NCI-H2029 (cell line): Measurements from ENCODE around the gene TECR.
A peak's percentile ranks its signal among the peaks of the same experiment; 100 is the strongest.

Experiments
- DNase-seq: peaks from one replicate; lab custom pipeline; 2025; lab: John Stamatoyannopoulos, UW

The TECR gene

DNA sequence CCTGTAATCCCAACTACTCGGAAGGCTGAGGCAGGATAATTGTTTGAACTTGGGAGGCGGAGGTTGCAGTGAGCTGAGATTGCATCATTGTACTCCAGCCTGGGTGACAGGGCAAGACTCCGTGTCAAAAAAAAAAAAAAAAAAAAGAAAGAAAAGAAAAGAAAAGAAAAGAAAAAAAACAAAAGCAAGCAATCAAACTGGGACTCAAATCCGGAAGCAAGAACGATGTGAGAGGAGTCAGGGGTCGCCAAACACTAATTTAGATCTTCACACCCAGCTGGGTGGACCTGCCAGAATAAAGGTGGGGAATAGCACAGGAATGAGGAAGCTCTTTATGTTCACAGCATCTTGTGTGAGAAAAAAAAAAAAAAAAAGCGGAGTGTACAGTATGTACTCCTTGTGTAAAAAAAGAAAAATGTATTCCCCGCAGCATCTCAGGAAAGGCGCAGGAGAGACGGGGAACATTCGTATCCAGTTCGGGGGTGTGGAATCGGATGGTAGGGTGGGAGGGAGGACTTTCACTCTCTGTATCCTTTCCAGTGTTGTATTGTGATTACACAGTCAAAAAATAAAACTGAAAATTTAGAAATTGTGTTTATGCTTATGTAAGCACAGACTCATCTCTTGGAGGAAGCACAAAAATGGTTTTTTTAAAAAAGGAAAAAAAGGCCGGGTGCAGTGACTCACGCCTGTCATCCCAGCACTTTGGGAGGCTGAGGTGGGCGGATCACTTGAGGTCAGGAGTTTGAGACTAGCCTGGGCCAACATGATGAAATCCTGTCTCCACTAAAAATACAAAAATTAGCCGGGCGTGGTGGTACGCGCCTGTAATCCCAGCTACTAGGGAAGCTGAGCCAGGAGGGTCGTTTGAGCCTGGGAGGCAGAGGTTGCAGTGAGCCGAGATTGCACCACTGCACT lies 18.8 kb upstream of the TECR start:
- DNase-seq: no peak

DNA sequence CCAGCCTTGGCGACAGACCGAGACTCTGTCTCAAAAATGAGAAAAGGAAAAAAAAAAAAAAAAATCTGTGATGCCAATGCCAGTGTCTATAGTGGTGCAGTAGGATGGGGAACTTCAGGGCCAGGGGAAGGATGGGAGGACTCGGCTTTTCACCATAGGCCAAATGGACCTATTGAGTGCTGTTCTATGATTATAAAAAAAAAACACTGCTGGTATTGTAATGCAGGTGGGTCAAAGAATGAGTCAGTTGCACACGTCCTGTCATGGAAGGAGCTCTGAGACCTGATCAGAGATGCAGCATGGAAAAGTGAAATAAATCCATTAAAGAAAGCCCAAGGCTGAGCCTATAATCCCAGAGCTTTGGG lies 18.2 kb upstream of the TECR start:
- DNase-seq: no peak

DNA sequence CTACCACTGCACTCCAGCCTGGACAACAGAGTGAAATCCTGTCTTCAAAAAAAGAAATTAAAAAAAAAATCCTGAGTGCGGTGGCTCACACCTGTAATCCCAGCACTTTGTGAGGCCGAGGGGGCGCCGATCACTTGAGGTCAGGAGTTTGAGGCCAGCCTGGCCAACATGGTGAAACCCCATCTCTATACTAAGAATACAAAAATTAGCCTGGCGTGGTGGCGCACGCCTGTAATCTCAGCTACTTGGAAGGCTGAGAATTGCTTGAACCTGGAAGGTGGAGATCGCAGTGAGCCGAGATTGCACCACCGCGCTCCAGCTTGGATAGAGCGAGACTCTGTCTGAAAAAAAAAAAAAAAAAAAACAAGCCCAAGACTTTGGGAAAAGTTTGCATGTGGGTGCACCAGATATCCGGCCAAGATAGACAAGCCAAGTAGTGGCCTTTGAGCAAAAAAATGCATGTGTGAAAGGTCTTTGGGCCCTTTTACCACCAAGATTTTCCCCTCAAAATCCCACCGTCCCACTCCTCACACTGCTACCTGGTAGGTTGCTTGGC lies 16.9 kb upstream of the TECR start:
- DNase-seq: no peak

DNA sequence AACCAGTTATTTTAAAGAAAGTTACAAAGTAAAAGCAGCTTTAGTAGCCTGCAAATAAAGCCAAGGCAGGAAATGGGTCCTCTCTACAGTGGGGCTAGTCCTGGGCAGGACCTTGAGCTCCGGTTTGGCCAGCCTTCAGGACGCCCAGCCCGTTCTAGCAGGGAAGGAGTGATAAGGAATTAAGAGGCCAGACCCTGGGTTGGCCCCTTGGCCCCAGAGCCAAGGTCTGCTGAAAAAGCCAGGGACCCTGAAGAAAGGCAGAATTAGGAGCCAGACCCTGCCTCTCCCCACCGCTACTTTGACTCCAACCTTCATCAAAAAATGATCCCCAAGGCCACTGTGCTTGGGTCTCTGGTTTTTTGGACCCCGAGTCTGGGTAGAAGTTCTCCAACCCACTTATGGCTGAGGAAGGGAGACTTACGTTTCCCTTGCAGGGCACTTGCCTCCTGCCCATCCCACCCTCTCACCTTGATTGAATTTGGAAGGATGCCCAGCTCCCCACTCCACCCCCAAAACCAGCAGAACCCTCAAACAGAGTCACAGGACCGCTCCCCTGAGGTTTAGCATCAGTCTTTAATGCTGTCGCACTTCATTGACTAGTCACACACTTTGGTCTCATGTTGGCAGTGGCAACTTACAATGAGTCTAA lies 15.1 kb upstream of the TECR start:
- DNase-seq: no peak

DNA sequence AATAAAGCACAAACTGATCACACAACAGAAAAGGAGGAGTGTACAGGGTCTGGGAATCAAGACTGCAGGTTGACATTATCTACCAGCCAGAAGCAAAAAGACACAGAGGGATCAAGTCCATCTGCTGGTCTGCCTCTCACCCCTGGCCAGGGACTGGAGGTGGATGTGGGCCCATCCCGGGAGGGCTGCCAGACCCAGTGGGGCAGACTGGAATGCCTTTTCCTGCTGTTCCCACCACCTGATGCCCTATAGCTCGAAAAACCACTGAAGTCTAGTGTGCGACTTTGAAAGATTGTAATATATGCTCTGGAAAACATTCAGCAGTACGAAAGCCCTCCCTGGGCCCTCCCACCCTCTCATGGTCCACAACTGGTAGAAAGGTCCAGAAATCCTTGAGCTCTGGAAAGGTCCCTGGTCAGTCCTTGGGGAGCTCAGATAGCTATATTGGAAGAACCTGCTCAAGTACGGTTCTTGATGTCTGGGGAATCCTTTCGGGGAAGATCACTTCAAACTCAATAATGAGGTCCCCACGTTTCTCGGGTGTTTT lies 13.8 kb upstream of the TECR start:
- DNase-seq: no peak

DNA sequence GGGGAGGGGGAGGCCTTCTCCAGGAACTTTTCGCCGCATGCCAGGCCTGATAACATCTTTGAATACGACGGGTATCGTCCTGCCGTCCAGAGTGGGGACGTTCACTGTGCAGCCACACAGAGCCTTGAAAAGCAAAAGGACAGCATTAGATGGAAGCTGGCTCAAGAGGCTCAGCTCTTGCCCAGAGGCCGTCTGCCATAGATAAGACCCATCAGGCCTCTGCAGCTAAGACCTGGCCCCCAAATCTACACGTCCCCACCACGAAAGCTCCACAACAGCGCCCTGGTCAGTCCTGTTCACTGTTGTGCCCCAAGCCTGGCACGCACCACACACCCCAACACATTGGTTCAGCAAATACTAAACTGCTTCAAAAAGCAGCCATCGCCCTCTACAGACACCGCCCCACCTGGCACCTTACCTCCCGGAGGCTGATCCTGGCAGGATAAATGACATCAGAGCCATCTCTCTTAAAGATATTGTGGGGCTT lies 13.3 kb upstream of the TECR start:
- DNase-seq: no peak

DNA sequence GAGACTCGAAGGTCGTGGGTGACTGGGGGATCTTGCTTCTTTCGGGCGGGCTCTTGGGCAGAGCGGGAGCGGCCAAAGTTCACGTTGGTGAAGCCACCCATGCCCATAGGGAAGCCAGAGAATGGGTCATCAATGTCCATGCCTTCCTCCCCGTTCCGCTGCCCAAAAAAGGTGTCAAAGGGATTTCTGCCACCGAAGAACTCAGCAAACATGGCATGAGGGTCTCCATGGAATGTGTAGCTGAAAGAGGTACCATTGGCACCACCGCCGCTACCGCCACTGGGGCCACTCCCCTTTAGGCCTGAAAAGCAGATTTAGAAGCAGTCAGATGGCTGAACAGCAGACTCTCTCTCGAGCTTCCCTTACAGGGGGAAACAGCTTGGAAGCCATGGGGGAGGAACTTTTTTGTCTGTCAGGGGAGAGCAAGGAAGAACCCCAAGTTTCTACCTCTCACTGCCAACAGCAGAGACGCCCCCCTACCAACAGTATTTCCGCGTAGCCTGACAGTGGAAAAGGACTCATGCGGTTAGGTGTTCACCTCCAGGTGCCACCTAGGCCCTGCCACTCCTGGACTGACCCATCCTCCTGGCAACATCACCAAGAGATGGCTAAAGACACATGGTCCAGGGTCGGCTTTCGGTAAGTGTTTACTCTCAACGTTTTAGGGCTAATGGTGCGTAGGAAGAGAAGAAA lies 12.5 kb upstream of the TECR start:
- DNase-seq: no peak

DNA sequence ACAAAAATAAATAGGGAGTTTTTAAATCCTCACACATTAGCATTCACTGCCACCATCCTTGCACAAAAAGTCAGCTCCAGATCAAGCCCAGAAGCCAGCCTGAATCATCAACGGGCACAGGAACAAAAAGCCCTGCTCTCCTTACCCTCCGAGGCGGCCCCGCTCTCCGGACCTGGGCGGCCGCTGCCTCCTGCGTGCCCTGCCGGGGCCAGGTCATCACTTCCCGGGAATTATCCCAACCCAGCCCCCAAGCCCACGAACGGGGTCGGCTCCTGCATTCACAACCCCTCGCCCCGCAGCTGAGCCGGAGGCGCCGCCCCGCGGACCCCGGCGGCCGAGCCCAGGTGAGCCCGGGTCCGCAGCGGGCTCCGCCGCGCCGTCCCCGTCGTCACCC lies 12.0 kb upstream of the TECR start:
- DNase-seq: no peak

DNA sequence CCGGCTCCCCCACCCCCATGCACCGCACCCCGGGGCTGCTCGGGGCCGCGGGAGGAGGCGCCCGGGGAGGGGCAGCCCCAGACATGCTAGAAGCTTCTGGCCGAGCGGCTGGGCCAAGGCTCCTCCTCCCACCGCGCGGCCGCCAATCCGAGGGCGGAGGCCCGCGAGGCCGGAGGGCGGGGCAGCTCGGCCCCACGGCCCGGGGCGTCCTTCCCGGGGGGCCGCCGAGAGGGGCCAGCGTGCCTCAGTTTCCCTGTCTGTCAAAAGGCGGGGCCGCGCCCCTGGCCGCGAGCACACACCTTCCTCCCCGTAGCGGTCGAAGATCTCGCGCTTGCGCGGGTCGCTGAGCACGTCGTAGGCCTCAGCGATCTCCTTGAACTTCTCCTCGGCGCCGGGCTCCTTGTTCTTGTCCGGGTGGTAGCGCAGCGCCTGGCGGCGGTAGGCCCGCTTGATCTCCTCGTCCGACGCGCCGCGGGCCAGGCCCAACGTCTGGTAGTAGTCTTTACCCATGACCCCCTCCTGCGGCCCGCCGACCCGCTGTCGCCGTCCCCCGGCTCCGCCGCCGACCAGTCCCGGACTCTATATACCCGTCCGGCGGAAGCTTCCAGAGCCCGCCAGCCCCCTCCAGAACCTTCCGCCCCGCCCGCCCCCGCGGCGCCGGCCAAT lies 11.4 kb upstream of the TECR start, which contains the start of gene DNAJB1:
TSS of gene DNAJB1 (minus strand) at position 558 of the 666 bp plus-strand sequence. CDS start at position 510, 48 bp downstream.
- peak; percentile 43 for DNase-seq

DNA sequence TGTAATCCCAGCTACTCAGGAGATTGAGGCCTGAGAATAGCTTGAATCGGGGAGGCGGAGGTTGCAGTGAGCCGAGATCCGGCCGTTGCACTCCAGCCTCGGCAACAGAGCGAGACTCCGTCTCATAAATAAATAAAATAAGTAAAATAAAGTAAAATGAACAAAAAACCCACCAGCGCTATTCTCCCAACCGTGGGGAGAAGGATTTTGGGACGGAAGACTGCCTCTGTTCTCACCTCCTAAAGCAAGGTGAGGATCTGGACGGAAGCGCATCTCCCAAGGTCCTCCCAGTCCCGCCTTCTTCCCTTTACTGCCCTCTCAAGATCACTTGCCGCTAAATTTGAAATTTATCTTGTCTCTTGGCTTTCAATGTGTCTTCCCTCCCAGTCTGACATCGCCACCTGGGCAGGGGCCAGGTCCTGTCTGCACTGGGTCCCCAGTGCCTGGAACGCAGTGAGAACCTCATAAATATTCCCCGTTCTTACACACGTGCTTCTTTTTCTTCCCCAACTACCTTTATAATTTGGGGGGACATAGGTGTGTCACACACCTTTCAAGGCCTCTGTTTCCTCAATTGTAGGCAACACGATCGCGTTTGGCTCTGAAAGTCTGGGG lies 10.0 kb upstream of the TECR start:
- DNase-seq: no peak

DNA sequence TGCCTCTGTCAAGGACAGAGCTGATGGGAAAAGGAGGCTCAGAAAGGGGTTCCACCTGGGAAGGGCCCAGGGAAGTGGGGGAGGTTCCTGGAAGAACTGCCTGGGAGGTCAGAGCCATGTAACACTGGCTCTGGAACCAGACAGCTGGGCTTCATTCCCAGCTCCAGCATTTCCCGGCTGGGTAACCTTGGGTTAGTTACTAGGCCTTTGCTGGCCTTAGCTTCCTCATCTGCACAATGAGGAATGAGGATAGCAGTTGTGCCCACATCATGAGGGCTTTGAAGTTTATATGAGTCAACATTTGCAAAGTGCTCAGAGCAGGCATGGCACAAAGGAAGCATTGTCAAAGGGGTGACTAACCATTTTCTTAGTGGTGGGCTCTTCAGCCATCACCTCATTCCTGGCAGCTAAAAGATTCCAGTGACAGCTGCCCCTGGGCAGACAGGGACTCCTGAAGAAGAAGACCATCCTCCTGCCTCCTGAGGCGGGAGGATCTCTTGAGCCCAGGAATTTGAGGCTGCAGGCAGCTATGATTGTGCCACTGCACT lies 9.5 kb upstream of the TECR start:
- DNase-seq: no peak

DNA sequence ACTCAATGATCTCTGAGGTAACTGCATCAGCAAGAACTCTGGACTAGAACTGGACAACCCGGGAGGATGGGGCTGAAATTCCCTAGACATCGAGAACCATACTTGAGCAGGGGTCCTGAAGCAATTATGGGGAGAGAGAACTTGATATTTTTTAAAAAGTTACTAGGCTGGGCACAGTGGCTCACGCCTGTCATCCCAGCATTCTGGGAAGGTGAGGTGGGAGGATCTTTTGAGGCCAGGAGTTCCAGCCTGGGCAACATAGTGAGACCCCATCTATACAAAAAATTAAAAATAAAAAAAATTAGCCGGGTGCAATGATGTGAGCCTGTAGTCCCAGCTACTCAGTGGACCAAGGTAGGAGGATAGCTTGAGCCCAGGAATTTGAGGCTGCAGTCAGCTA lies 8.9 kb upstream of the TECR start:
- DNase-seq: no peak

DNA sequence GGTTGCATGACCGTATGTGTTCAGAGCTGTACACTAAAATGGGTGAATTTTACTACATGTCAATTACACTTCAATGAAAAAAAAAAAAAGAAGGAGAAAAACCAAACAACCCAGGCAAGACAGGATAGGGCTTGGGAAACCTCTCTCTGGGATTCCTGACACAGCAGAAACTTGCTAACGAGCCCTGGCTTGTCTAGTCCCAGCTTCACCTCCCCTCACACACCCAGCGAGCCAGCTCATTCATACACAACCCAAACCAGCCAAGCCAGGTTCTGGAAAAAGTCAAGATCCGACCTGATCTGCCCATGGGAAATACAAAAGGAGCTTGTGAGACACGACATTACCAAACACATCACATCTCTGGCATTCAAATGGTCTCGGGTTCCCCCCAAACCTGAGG lies 3.7 kb upstream of the TECR start:
- no peak for DNase-seq

DNA sequence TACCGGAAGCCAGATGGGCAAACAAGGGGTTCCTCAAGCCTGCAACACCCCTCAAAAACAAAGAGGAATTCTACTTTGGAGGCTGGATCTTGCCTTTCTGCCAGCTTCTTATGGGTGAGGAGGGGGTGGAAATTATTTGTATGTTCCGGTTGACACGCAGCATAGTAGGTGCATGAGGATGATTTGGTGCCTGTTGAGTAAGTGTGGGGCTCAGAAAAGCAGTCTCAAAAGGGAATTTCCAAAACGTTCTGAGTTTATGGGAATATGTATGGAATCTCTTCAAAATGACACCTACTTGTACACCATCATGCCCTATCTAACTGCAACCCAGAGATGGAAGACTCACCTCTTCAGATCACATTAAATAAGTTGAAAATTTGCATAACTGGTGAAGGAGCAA lies 3.0 kb upstream of the TECR start:
- DNase-seq: no peak

DNA sequence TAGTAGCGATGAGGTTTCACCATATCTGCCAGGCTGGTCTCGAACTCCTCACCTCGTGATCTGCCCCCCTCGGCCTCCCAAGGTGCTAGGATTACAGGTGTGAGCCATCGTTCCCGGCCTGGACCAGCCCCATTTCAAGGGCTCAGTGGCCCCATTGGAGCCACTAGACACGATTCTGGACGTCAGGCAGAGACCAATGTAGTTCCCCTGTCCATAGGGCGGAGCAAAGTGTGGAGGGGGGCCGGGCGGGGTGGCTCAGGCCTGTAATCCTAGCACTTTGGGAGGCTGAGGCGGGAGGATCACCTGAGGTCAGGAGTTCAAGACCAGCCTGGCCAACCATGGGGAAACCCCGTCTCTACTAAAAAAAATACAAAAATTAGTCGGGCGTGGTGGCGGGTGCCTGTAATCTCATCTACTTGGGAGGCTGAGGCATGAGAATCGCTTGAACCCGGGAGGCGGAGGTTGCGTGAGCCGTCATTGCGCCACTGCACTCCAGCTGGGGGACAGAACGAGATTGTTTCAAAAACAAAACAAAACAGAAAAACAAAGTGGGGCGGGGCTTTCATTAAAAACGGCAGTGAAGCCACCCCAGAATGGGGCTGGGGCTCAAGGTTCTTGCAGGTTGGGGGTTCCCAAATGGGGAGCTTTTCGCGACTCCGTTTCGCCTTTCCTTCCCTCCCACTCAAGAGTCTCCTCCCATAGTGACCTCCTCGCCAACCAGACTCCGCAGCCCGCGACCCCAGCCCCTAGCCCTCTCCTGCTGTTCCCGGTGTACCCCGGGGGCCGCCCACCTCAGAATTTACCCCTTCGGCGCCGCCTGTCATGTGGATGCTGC lies 758 bp upstream of the TECR start:
- DNase-seq: no peak

DNA sequence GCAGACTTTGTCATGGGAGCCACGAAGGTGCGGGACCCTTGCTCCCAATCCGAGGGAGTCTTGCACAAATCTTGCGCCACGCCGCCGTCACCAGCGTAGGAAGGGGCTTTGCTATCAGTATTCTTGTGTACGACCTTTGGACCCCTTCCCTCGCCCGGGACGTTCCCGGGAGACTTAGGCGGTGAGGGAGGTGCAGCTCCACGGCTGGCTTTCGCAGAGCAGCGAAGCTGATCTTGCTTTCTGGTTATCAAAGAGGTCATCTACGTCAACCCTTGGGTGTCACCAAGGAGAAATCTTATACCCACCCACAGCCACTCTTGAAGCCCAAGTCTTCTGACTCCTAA lies 583 bp downstream of the TECR start:
- no peak for DNase-seq

DNA sequence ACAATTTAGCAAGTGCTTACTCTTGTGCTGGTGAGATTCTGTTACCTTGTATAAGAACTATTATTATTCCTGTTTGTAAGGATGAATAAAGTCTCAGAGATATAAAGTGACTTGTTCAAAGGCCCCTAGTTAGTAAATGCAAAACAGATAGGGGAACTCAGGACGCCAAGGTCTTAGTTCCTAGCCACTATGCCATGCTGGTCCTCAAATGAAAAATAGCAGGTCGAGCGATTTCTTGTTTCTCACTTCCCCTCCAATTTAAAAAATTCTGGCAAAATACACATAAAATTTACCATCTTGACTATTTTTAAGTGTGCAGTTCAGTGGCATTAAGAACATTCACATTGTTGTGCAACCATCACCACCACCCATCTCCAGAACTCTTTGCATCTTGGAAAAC lies 1.1 kb downstream of the TECR start:
- DNase-seq: no peak

DNA sequence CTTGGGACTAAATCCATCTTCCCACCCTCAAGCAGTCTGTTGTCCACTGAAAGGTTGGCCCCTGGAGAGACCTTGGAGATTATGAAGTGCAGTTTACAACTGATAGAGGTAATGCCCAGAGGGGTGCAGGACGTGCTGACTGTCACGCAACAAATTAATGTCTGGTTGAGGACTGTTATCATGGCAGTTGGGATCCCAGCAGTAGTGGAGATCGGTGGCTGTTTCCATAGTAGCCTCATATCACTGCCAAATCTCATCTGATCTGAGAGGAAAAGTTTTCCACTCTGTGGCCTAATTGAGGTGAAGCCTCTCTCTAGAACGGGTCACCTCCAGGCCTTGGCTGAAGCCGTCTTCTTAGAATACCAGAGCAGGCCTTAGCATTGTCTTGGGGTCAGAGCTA lies 4.1 kb downstream of the TECR start:
- no peak for DNase-seq

DNA sequence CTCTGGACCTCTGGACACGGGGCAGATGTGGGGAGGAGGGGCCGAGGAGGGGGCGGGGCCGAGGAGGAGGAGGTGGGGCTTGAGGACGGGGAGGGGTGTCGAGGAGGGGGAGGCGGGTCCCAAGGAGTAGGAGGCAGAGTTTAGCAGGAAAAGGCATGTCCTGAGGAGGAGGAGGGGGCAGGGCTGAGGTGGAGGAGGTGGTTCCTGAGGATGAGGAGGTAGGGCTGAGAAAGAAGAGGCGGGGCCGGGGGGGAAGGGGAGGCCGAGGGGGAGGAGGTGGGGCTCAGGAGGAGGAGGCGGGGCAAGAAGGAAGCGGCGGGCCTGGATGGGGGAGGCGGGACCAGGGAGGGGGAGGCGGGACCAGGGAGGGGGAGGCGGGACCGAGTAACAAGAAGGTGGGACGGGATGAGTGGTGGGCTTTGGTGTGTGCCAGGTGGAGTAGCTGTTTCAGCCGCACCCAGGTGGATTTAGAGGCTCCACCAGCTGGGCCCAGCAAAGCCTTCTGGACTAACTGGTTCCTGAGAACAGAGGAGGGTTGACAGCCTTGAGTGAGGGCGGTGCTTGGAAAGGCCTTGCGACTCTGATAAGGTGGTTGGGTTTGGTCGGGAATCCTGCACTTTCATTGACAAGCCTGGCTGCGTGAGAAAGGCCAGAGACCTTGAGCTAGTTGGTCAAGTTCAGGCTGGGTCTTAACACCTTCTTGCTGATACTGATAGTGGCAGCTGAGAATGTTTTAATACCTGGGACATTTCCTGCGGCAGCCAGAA lies 7.7 kb downstream of the TECR start:
- peak; percentile 69 for DNase-seq
